ENCODE data around the gene KCNC1. TPM values are rescaled to one million over a fixed set of nuclear protein-coding genes. Genes with fewer than 3 reads are reported as not detected.

KCNC1 gene
- total RNA-seq, 1 experiment from 2014 or later, result 0.04 TPM

DNA sequence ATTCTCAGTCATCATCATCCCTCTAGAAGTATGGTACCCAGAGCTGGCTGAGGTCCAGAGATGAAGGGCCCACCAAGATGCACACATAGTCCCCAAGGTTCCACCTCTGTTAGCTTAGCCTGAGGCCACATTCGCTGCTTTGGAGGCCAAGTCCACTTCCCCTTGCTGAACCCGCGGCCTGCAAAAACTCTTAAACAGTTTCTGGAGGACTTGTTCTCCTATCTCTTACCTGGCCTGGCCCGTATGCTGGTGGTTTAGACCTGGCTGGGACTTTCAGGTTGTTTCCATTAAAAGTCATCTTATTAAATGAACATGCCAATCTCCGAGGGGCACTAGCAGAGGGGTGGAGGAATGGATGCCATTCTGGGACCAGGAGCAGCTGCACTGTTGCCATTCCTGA lies 64.6 kb downstream of the KCNC1 start:
- no peak for DNase-seq
- H3K79me1 ChIP-seq (ENCODE audit: insufficient read depth, low read depth, low read length, poor library complexity, severe bottlenecking), result no peaks in the 10 kb centered on the region
- no peaks in the 10 kb centered on the region for H4K20me1 ChIP-seq (ENCODE audit: control insufficient read depth, insufficient read depth, insufficient read length)
- no peak overlapping the region for H2BK120ac ChIP-seq (ENCODE audit: low read depth, low read length, poor library complexity, severe bottlenecking)
- no peaks in the 10 kb centered on the region for H3K9me3 ChIP-seq (ENCODE audit: control insufficient read depth, low read depth, low read length)
- H3K9ac ChIP-seq (ENCODE audit: extremely low read depth, insufficient read length, low read length), result no peak overlapping the region
- Mint-ChIP-seq H3K4me1 (peaks cover 23 to 28% of the 10 kb centered on the region in 2 experiments), H3K4me3 (no peak overlapping the region), H3K9me3 (peaks cover 2 to 7% of the 10 kb centered on the region in 2 experiments; a peak in 2 of 5 replicates), H3K27me3 (ENCODE audit: low read depth) (peaks cover 10% of the 10 kb centered on the region), H3K36me3 (ENCODE audit: insufficient read depth in 1 of 3, low read depth in 3 of 3) (peaks cover 0 to 6% (median 2%) of the 10 kb centered on the region in 3 experiments; a peak in 3 of 7 replicates), H3K27ac (peak overlapping the region in 1 of 3 experiments; percentile 80; a peak in 1 of 7 replicates)
- H4K5ac ChIP-seq (ENCODE audit: insufficient read length, low read depth, low read length), result no peak overlapping the region
- H4K8ac ChIP-seq (replicated peaks; ENCODE audit: insufficient read length, low read depth, low read length), result no peak overlapping the region
- H2AFZ ChIP-seq (ENCODE audit: low read length), result no peak overlapping the region
- H3K56ac ChIP-seq (ENCODE audit: insufficient read length, low read depth, low read length), result no peak overlapping the region
- 0 out of 2 replicates have a peak, but pooled peaks cover 2% of the 10 kb centered on the region for H3K27me3 ChIP-seq (ENCODE audit: insufficient read depth, low read length)
- no peak overlapping the region for H2BK5ac ChIP-seq (ENCODE audit: insufficient read length, low read length)
- no peak overlapping the region for H3T11ph ChIP-seq (ENCODE audit: low read length)
- TF ChIP-seq, protein P1, sequence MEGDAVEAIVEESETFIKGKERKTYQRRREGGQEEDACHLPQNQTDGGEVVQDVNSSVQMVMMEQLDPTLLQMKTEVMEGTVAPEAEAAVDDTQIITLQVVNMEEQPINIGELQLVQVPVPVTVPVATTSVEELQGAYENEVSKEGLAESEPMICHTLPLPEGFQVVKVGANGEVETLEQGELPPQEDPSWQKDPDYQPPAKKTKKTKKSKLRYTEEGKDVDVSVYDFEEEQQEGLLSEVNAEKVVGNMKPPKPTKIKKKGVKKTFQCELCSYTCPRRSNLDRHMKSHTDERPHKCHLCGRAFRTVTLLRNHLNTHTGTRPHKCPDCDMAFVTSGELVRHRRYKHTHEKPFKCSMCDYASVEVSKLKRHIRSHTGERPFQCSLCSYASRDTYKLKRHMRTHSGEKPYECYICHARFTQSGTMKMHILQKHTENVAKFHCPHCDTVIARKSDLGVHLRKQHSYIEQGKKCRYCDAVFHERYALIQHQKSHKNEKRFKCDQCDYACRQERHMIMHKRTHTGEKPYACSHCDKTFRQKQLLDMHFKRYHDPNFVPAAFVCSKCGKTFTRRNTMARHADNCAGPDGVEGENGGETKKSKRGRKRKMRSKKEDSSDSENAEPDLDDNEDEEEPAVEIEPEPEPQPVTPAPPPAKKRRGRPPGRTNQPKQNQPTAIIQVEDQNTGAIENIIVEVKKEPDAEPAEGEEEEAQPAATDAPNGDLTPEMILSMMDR (conservative IDR thresholded peaks at IDR 0.05), result no peak
- no peaks in the 10 kb centered on the region for H3K79me2 ChIP-seq (ENCODE audit: insufficient read depth, low read length)
- H3K4ac ChIP-seq (ENCODE audit: low read depth, low read length), result no peak overlapping the region
- H3K4me1 ChIP-seq (ENCODE audit: insufficient read depth, low read length), result 0 out of 2 replicates have a peak, but pooled peaks cover 2% of the 10 kb centered on the region
- no peak overlapping the region for H2BK15ac ChIP-seq (ENCODE audit: low read depth, low read length)
- H2AK5ac ChIP-seq (ENCODE audit: insufficient read length, low read length), result no peak overlapping the region
- no peak overlapping the region for H2BK12ac ChIP-seq (ENCODE audit: insufficient read length, low read depth, low read length)
- no peak overlapping the region for H4K91ac ChIP-seq (ENCODE audit: insufficient read length, low read depth, low read length)
- H3K14ac ChIP-seq (ENCODE audit: insufficient read depth, low read length), result no peak overlapping the region
- no peak overlapping the region for H3K4me2 ChIP-seq (ENCODE audit: insufficient read depth, insufficient read length, low read length)
- H3K23ac ChIP-seq (ENCODE audit: insufficient read length, low read depth, low read length), result no peak overlapping the region
- H3K27ac ChIP-seq (ENCODE audit: insufficient read length, low read depth, low read length), result no peak overlapping the region
- no peak overlapping the region for H3K18ac ChIP-seq (ENCODE audit: insufficient read length, low read depth, low read length)
- WGBS (ENCODE audit: extremely low coverage, insufficient read length, low lambda C conversion rate), result no CpG with 5 or more reads among the region's 5 CpGs
- no peaks in the 10 kb centered on the region for H3K23me2 ChIP-seq (ENCODE audit: insufficient read length, low read depth, low read length, poor library complexity, severe bottlenecking)
- no peak overlapping the region for H2BK20ac ChIP-seq (ENCODE audit: low read depth, low read length, poor library complexity, severe bottlenecking)
